NCI-H524 treated with DMSO at 0.1 percent for 48 hours (cell line): Measurements from ENCODE around the gene MFAP1.
A peak's percentile ranks its signal among the peaks of the same experiment; 100 is the strongest.
"Not testable (repeated sequence)": the region's sequence is repeated elsewhere in the genome, so short reads cannot be mapped to it uniquely, and the experiment has no call there.

ENCODE experiments used
- DNase-seq: peaks from one replicate; lab custom pipeline; 2025; lab: John Stamatoyannopoulos, UW

MFAP1 gene

GRCh38 chr15:43824302-43825246 lies at the start of gene MFAP1:
MFAP1 (minus strand) TSS chr15:43824690; CDS start chr15:43824569, 121 bp downstream.
- DNase-seq: peak; percentile 97

- DNase-seq: no peak
Observed at GRCh38 chr15:43873651-43874050, 49.2 kb upstream of the MFAP1 start.

DNA sequence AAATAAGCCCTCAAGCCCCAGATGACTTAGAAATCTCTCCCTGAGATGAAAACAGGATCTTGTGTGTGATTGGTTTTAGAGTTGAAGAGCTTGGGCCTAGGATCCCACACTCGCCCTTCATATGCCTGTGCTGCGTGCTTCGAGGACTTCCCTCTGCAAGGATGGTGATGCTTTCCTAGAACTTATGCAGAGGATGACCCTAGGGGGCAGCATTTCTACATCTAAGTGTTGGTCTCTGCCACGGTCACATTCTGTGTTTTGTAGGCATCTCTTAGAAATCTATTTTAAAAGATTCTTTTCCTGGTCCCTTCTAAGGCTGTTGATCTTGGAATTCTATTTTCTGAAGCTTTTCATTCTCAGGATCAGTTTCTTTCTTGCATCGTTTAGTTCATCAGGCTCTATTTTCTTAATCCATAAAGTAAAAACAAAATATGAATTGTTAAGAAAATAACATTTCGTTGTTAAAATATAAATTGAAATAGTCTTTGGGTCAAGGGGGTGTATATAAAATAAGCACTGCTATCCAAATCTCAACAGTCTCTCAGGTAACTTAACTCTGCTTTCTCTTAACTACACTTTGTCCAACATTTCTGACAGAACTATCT lies 48.0 kb upstream of the MFAP1 start:
- DNase-seq: no peak

GRCh38 chr15:43871835-43872234 lies 47.3 kb upstream of the MFAP1 start:
- DNase-seq: no peak

DNA sequence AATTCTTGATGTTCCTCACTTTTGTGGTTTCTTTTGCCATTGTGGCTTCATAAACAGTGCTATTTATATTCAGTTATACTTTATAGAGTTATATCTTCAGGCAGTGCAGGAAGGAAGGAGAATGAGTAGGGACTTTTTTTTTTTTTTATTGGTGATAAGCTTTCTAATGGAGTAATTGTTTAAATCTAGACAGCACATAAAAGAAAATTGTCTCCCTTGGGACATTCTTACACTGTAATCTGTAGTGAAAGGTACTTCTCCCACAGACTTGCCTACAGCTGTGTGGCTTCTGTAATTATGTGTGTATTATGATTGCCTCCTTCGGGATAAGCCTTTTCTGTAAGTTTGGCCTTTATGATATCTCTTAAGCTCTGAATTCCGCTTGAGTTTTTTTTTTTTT lies 43.9 kb upstream of the MFAP1 start:
- no peak for DNase-seq

DNA sequence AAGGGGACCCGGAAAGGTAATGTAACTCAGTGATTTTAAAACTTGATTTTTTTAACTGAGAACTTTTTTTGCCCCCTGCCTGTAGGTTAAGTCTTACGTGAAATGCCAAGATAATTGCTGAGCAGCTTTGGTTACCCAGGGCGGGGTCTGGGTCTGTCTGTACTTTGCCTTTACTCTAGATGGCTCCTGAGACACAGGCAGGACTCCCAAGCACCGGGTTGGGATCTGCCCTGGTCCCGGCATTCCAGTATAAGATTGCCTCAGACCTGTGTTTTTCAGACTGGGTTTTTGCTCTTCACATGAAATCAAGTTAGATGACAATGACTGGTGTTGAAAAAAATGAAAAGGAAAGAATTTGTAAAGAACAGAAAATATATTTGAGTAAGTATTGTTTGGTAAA lies 42.6 kb upstream of the MFAP1 start:
- DNase-seq: no peak

- DNase-seq: not testable (repeated sequence)
Observed at GRCh38 chr15:43866636-43867035, 42.1 kb upstream of the MFAP1 start.

DNA sequence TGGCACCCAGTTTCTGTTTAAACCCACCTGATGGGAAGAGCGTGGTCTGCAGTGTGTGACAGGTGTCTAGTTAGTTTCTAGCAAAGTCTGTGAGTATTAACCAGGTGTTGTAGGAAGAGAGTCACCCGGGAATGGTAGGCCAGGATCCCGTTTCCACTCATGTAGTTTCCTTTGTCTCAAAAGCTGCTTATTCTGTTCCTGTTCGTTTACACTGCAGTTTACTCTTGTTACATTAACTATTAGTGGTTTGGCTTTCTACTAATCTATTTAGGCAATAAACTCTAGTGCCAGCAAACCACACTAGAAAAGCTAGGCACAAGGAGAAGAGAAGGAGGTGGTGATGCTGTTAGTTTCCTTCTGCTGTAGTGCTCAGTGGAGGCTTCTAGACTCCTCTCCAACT lies 35.1 kb upstream of the MFAP1 start:
- DNase-seq: no peak

- DNase-seq: no peak
Observed at GRCh38 chr15:43854801-43855200, 30.3 kb upstream of the MFAP1 start.

- DNase-seq: no peak
Observed at GRCh38 chr15:43852607-43853006, 28.1 kb upstream of the MFAP1 start.

- DNase-seq: no peak
Observed at GRCh38 chr15:43851251-43851650, 26.8 kb upstream of the MFAP1 start.

DNA sequence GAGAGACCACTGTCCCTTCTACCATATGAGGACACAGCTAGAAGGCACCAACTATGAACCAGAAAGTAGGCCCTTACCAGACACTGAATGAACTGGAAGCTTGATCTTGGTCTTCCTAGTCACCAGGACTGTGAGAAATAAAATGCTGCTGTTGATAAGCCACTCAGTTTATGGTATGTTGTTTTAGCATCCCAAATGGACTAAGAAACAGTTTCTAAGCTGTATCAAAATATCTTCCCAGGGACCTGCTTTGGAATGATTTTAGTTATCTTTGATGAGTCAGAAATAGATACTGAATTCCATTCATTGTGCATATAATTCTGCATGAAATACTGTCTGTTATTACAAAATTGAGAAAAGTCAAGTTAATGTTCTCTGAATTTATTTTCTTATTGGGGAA lies 20.9 kb upstream of the MFAP1 start:
- DNase-seq: no peak

- not testable (repeated sequence) for DNase-seq
Observed at GRCh38 chr15:43832485-43832884, 8.0 kb upstream of the MFAP1 start.

DNA sequence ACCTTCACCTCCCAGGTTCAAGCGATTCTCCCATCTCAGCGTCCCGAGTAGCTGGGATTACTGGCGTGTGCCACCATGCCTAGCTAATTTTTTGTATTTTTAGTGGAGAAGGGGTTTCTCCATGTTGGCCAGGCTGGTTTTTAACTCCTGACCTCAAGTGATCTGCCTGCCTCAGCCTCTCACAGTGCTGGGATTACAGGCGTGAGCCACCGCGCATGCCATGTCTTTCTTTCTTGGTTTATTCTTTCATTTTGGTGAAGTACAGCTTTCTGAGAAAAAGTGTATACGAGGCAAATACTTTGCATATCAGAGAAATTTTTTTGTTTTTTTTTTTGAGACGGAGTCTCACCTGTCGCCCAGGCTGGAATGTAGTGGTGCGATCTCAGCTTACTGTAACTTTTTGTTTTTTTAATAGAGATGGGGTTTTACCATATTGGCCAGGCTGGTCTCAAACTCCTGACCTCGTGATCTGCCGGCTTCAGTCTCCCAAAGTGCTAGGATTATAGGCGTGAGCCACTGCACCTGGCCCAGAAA lies 7.1 kb upstream of the MFAP1 start:
- DNase-seq: not testable (repeated sequence)

GRCh38 chr15:43830691-43831275 lies 6.3 kb upstream of the MFAP1 start:
- not testable (repeated sequence) for DNase-seq

DNA sequence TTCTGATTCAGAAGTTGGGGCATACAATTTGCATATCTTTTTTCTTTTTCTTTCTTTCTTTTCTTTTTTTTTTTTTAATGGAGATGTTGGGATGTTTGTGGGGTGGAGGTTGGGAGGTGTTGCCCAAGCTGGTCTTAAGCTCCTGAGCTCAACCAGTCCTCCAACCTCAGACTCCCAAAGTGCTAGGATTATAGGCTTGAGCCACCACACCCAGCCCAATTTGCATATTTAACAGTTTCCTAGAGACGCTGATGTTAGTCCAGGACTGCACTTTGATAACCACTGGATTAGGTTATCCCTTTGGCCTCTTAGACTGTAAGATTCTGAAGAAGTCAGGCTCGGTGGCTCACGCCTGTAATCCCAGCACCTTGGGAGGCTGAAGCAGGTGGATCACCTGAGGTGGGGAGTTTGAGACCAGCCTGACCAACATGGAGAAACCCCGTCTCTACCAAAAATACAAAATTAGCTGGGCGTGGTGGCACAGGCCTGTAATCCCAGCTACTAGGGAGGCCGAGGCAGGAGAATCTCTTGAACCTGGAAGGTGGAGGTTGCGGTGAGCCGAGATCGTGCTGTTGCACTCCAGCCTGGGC lies 5.6 kb upstream of the MFAP1 start:
- DNase-seq: not testable (repeated sequence)

GRCh38 chr15:43828061-43828657 lies 3.7 kb upstream of the MFAP1 start:
- no peak for DNase-seq

- peak; percentile 72 for DNase-seq
Observed at GRCh38 chr15:43826508-43827341, 2.2 kb upstream of the MFAP1 start, which contains the start of gene WDR76. WDR76 (plus strand) TSS chr15:43827002; CDS start chr15:43827033, 31 bp downstream.

DNA sequence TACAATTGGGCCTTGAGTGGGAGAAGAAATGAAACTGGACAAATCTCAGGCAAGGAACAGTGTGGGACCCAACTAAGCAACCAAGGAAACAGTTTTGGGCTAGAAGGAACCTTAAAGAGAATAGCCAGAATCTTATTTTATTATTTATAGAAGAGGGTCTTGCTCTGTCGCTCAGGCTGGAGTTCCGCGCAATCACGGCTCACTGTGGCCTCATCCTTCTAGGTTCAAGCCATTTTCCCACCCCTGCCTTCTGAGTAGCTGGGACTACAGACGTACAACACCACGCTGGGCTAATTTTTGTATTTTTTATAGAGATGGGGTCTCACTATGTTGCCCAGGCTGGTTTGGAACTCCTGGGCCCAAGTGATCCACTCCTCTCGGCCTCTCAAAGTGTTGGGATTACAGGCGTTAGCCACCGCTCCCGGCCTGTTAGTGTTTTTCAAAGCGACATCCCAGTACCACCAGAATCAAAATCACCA lies 1.6 kb upstream of the MFAP1 start:
- DNase-seq: no peak

- DNase-seq: not testable (repeated sequence)
Observed at GRCh38 chr15:43825305-43825704, 815 bp upstream of the MFAP1 start.

GRCh38 chr15:43821505-43821904 lies 3.0 kb downstream of the MFAP1 start:
- no peak for DNase-seq
